Middle frontal gyrus (tissue), 1 donor: ENCODE measurements around the gene UPK1A.
"Not testable (repeated sequence)": the region's sequence is repeated elsewhere in the genome, so short reads cannot be mapped to it uniquely, and the experiment has no call there.

Experiments
- DNase-seq: peaks from one replicate; pipeline ENCODE4 v3.0.0-alpha.2; 2015; ENCODE audit warnings: low spot score; ENCODE audit errors: extremely low spot score

The UPK1A gene

GRCh38 chr19:35644206-35644986 lies 21.9 kb upstream of the UPK1A start:
- DNase-seq, result peak; percentile 25

- DNase-seq, result no peak
Measured at GRCh38 chr19:35644987-35645679, 21.2 kb upstream of the UPK1A start.

GRCh38 chr19:35645680-35646511 lies 20.4 kb upstream of the UPK1A start:
- no peak for DNase-seq

GRCh38 chr19:35648017-35648961 lies 18.0 kb upstream of the UPK1A start, which contains the start of gene COX6B1:
TSS of gene COX6B1 (plus strand) at chr19:35648323. CDS start at chr19:35651244, 2,921 bp downstream.
- DNase-seq, result peak; percentile 94

- no peak for DNase-seq
Measured at GRCh38 chr19:35650581-35650980, 15.7 kb upstream of the UPK1A start.

GRCh38 chr19:35654828-35655227 lies 11.5 kb upstream of the UPK1A start:
- not testable (repeated sequence) for DNase-seq

- no peak for DNase-seq
Measured at GRCh38 chr19:35655600-35655999, 10.7 kb upstream of the UPK1A start.

- no peak for DNase-seq
Measured at GRCh38 chr19:35656700-35657099, 9.6 kb upstream of the UPK1A start.

- DNase-seq, result no peak
Measured at GRCh38 chr19:35657904-35658700, 8.2 kb upstream of the UPK1A start.

GRCh38 chr19:35661995-35662340 lies 4.3 kb upstream of the UPK1A start:
- DNase-seq, result no peak

- DNase-seq, result no peak
Measured at GRCh38 chr19:35663981-35664380, 2.3 kb upstream of the UPK1A start.

GRCh38 chr19:35665157-35665556 lies 1.2 kb upstream of the UPK1A start:
- DNase-seq, result no peak

- no peak for DNase-seq
Measured at GRCh38 chr19:35665604-35666003, 713 bp upstream of the UPK1A start.

- no peak for DNase-seq
Measured at GRCh38 chr19:35669566-35669965, 3.2 kb downstream of the UPK1A start.

GRCh38 chr19:35669974-35670373 lies 3.7 kb downstream of the UPK1A start:
- DNase-seq, result no peak

- DNase-seq, result no peak
Measured at GRCh38 chr19:35670686-35671085, 4.4 kb downstream of the UPK1A start.

GRCh38 chr19:35671818-35672217 lies 5.5 kb downstream of the UPK1A start:
- DNase-seq, result no peak

- no peak for DNase-seq
Measured at GRCh38 chr19:35673121-35673804, 6.9 kb downstream of the UPK1A start.

- no peak for DNase-seq
Measured at GRCh38 chr19:35675589-35676140, 9.3 kb downstream of the UPK1A start.
